SU-DHL-6 (cell line): ENCODE measurements around the gene SYCP3.

Experiments
- H2AFZ ChIP-seq: fragments of 200-600 bp; sonication (generic); 2 replicates; pipeline ENCODE4 v1.6.1; 2014; ENCODE audit warnings: low read depth, mild to moderate bottlenecking, moderate library complexity, mixed read lengths, antibody characterized with exemption, low read length; ENCODE audit not compliant: severe bottlenecking
- H3F3A ChIP-seq: fragments of 200-600 bp; shearing (Covaris generic); 2 replicates; pipeline ENCODE4 v1.6.0; 2016; ENCODE audit warnings: antibody characterized with exemption, mild to moderate bottlenecking; ENCODE audit not compliant: insufficient read depth
- H3K27ac ChIP-seq: fragments of 200-600 bp; sonication (generic); 2 replicates; pipeline ENCODE4 v1.5.1; 2016; ENCODE audit warnings: low read depth, mild to moderate bottlenecking, low read length, moderate library complexity, mixed read lengths
- H3K27me3 ChIP-seq: fragments of 200-600 bp; sonication (generic), shearing (Covaris generic); 2 replicates; pipeline ENCODE4 v1.6.0; 2014; ENCODE audit warnings: mild to moderate bottlenecking, low read length
- H3K36me3 ChIP-seq: fragments of 200-600 bp; sonication (generic); 2 replicates; pipeline ENCODE4 v1.6.1; 2014; ENCODE audit warnings: mild to moderate bottlenecking, low read length, mixed read lengths
- H3K4me2 ChIP-seq: fragments of 300-600, 200-600 bp; shearing (Covaris generic), sonication (generic); 2 replicates; pipeline ENCODE4 v1.6.0; 2014; ENCODE audit warnings: low read length, low read depth, mild to moderate bottlenecking; ENCODE audit not compliant: poor library complexity, severe bottlenecking
- H3K4me3 ChIP-seq: fragments of 200-600 bp; sonication (generic); 2 replicates; pipeline ENCODE4 v1.5.1; 2014; ENCODE audit warnings: antibody characterized with exemption, low read length, mild to moderate bottlenecking, mixed read lengths; ENCODE audit not compliant: insufficient read depth, poor library complexity, severe bottlenecking
- H3K79me2 ChIP-seq: fragments of 200-600 bp; sonication (generic); 2 replicates; pipeline ENCODE4 v1.6.1; 2014; ENCODE audit warnings: mild to moderate bottlenecking, low read length, moderate library complexity; ENCODE audit not compliant: insufficient read depth
- H3K9ac ChIP-seq: fragments of 200-600 bp; sonication (generic); 2 replicates; pipeline ENCODE4 v1.7.0; 2014; ENCODE audit warnings: mild to moderate bottlenecking, low read length
- H3K9me2 ChIP-seq: fragments of 200-600 bp; sonication (generic); replicated peaks from 2 replicates; pipeline ENCODE4 v1.6.1; 2014; ENCODE audit warnings: low read length; ENCODE audit not compliant: insufficient read depth
- H3K9me3 ChIP-seq: fragments of 200-600 bp; sonication (generic); 2 replicates; pipeline ENCODE4 v1.6.1; 2014; ENCODE audit warnings: low read length, mixed read lengths; ENCODE audit not compliant: insufficient read depth
- H4K20me1 ChIP-seq: fragments of 200-600 bp; sonication (generic); 2 replicates; pipeline ENCODE4 v1.6.1; 2014; ENCODE audit warnings: low read depth, mild to moderate bottlenecking, antibody characterized with exemption, low read length, moderate library complexity, mixed read lengths
- EZH2phosphoT487 ChIP-seq: fragments of 200-600 bp; sonication (generic), shearing (Covaris generic); conservative IDR thresholded peaks from 2 replicates; pipeline ENCODE4 v1.6.1; 2018; ENCODE audit warnings: mild to moderate bottlenecking, antibody characterized with exemption, low read length, moderate library complexity, mixed read lengths
- TF ChIP-seq, protein P1 (sequence below): fragments of 200-600 bp; sonication (generic); IDR thresholded peaks from one replicate; pipeline ENCODE4 v1.5.1; 2017; ENCODE audit warnings: antibody characterized with exemption, mild to moderate bottlenecking, low read length, moderate library complexity; ENCODE audit not compliant: insufficient read depth, poor library complexity, severe bottlenecking

Gene SYCP3

DNA sequence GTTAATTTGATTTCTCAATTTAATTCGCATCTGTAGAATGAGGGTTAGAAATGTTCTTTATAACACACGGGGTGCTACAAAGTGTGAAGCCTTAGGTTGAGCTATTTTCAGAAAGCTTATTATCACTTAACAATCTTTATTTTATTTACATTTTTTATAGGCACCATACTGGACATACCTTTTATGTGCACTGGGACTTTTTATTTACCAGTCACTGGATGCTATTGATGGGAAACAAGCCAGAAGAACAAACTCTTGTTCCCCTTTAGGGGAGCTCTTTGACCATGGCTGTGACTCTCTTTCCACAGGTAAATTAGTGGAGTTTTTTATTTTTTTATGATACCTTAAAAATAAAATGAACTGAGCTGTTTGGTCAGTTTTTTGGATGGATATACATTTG, 25.3 kb downstream of the SYCP3 start:
- no peaks in the 10 kb centered on the region for H3K27me3 ChIP-seq
- TF ChIP-seq, protein P1, sequence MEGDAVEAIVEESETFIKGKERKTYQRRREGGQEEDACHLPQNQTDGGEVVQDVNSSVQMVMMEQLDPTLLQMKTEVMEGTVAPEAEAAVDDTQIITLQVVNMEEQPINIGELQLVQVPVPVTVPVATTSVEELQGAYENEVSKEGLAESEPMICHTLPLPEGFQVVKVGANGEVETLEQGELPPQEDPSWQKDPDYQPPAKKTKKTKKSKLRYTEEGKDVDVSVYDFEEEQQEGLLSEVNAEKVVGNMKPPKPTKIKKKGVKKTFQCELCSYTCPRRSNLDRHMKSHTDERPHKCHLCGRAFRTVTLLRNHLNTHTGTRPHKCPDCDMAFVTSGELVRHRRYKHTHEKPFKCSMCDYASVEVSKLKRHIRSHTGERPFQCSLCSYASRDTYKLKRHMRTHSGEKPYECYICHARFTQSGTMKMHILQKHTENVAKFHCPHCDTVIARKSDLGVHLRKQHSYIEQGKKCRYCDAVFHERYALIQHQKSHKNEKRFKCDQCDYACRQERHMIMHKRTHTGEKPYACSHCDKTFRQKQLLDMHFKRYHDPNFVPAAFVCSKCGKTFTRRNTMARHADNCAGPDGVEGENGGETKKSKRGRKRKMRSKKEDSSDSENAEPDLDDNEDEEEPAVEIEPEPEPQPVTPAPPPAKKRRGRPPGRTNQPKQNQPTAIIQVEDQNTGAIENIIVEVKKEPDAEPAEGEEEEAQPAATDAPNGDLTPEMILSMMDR: no peak
- TF ChIP-seq EZH2phosphoT487: no peak
- no peaks in the 10 kb centered on the region for H4K20me1 ChIP-seq
- H2AFZ ChIP-seq: no peak overlapping the region
- H3K9ac ChIP-seq: no peak overlapping the region
- H3K36me3 ChIP-seq: no peaks in the 10 kb centered on the region
- H3K27ac ChIP-seq: no peak overlapping the region
- H3K9me3 ChIP-seq: no peaks in the 10 kb centered on the region
- no peaks in the 10 kb centered on the region for H3F3A ChIP-seq
- H3K4me2 ChIP-seq: no peak overlapping the region
- H3K9me2 ChIP-seq: no peaks in the 10 kb centered on the region
- no peak overlapping the region for H3K4me3 ChIP-seq
- no peaks in the 10 kb centered on the region for H3K79me2 ChIP-seq

DNA sequence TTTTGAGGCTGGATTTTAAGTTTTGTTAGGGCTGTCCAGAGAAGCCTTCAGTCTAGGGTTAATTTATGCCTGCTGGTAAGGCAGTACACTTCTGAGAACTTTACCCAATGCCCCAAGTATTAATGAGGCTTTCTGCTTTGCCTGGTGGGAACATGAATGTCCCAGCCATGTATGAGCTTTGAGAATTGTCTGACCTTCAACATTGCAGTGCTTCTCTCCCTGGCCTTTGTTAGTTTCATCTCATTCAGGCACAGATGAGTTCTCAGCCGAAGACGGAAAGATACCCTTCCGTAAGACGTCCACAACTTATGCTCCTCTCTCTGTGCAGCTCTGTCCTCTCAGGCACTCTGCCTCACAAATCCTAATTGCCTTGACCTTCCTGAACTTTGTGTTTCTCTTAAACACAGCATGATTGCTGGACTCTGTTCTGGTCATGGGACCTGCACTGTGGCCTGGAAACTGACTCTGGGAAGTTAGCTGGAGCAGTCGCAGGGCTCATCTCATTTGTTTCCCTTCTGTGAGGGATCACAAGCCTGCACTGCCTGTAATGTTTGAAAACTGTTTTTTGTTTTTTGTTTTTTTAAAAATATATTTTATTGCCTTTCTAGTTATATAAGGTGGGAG, 26.1 kb downstream of the SYCP3 start:
- Histone ChIP-seq H3K36me3 (no peaks in the 10 kb centered on the region), H3K79me2 (no peaks in the 10 kb centered on the region), H3K9me2 (no peaks in the 10 kb centered on the region), H3K4me2 (no peak overlapping the region), H3K4me3 (no peak overlapping the region), H3K27me3 (no peaks in the 10 kb centered on the region), H3K27ac (no peak overlapping the region), H3K9ac (no peak overlapping the region), H4K20me1 (no peaks in the 10 kb centered on the region), H2AFZ (no peak overlapping the region), H3K9me3 (no peaks in the 10 kb centered on the region), H3F3A (no peaks in the 10 kb centered on the region)
- TF ChIP-seq EZH2phosphoT487: no peak
- TF ChIP-seq, protein P1: no peak

DNA sequence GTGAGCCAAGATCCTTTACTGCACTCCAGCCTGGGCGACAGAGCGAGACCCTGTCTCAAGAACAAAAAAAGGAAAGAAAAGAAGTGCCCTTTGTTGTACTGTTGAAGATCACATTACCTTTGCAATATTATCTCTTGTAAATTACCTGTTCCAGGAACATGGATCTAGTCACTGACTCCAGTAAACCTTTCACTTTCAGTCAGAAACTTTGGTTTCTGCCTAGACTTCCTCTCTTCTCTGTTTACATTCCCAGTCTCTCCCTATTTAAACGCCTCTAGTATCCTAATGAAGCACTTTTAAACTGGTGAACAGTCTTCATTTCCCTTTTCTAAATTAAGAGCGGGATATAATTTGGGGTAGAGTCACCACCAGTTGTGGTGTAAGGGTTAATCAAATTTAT, 29.0 kb downstream of the SYCP3 start:
- H3K27ac ChIP-seq: no peak overlapping the region
- no peaks in the 10 kb centered on the region for H3K27me3 ChIP-seq
- H3K9ac ChIP-seq: no peak overlapping the region
- H4K20me1 ChIP-seq: no peaks in the 10 kb centered on the region
- no peaks in the 10 kb centered on the region for H3K9me3 ChIP-seq
- H3K9me2 ChIP-seq: no peaks in the 10 kb centered on the region
- H3K4me3 ChIP-seq: no peak overlapping the region
- H2AFZ ChIP-seq: no peak overlapping the region
- TF ChIP-seq EZH2phosphoT487: no peak
- TF ChIP-seq, protein P1: no peak
- H3K4me2 ChIP-seq: no peak overlapping the region
- no peaks in the 10 kb centered on the region for H3K36me3 ChIP-seq
- no peaks in the 10 kb centered on the region for H3F3A ChIP-seq
- no peaks in the 10 kb centered on the region for H3K79me2 ChIP-seq
